ENCODE results near the gene C1orf159. TPM values are rescaled to one million over a fixed set of nuclear protein-coding genes. Genes with fewer than 3 reads are reported as not detected.
A peak's percentile ranks its signal among the peaks of the same experiment; 100 is the strongest.
"Not testable (repeated sequence)": the region's sequence is repeated elsewhere in the genome, so short reads cannot be mapped to it uniquely, and the experiment has no call there.

The C1orf159 gene
- total RNA-seq, 1 experiment from 2014 or later, result 19.1 TPM

- in situ Hi-C loops (cut with HindIII; ENCODE audit: low pct_unique_long_range_greater_than_20kb, low sequenced_read_pairs), result no loop called here
- no peak for DNase-seq (ENCODE audit: low read depth)
These were observed 50.5 kb downstream of the C1orf159 start for GRCh38 chr1:1065265-1065939.

GRCh38 chr1:1063945-1064831, 51.7 kb downstream of the C1orf159 start:
- in situ Hi-C loops (cut with HindIII; ENCODE audit: low pct_unique_long_range_greater_than_20kb, low sequenced_read_pairs), result no loop called here
- peak; percentile 94 for DNase-seq (ENCODE audit: low read depth)

- in situ Hi-C loops (cut with HindIII; ENCODE audit: low pct_unique_long_range_greater_than_20kb, low sequenced_read_pairs), result no loop called here
- no peak for DNase-seq (ENCODE audit: low read depth)
These were observed 52.5 kb downstream of the C1orf159 start for GRCh38 chr1:1063261-1063944.

GRCh38 chr1:1062348-1063163, 53.3 kb downstream of the C1orf159 start:
- in situ Hi-C loops (cut with HindIII; ENCODE audit: low pct_unique_long_range_greater_than_20kb, low sequenced_read_pairs), result no loop called here
- DNase-seq (ENCODE audit: low read depth), result no peak

GRCh38 chr1:1061682-1062345, 54.1 kb downstream of the C1orf159 start:
- DNase-seq (ENCODE audit: low read depth), result no peak
- in situ Hi-C loops (cut with HindIII; ENCODE audit: low pct_unique_long_range_greater_than_20kb, low sequenced_read_pairs), result no loop called here

GRCh38 chr1:1060281-1061000, 55.4 kb downstream of the C1orf159 start:
- DNase-seq (ENCODE audit: low read depth), result no peak
- in situ Hi-C loops (cut with HindIII; ENCODE audit: low pct_unique_long_range_greater_than_20kb, low sequenced_read_pairs), result no loop called here

GRCh38 chr1:1059494-1060280, 56.2 kb downstream of the C1orf159 start:
- in situ Hi-C loops (cut with HindIII; ENCODE audit: low pct_unique_long_range_greater_than_20kb, low sequenced_read_pairs), result no loop called here

GRCh38 chr1:1058921-1059493, 56.9 kb downstream of the C1orf159 start:
- in situ Hi-C loops (cut with HindIII; ENCODE audit: low pct_unique_long_range_greater_than_20kb, low sequenced_read_pairs), result no loop called here
- no peak for DNase-seq (ENCODE audit: low read depth)

More at GRCh38 chr1:1059494-1060280, 56.2 kb downstream of the C1orf159 start:
- peak; percentile 74 for DNase-seq (ENCODE audit: low read depth)

- in situ Hi-C loops (cut with HindIII; ENCODE audit: low pct_unique_long_range_greater_than_20kb, low sequenced_read_pairs), result no loop called here
These were observed 57.6 kb downstream of the C1orf159 start for GRCh38 chr1:1058088-1058905.

GRCh38 chr1:1057769-1058087, 58.2 kb downstream of the C1orf159 start:
- DNase-seq (ENCODE audit: low read depth); in situ Hi-C loops (cut with HindIII; ENCODE audit: low pct_unique_long_range_greater_than_20kb, low sequenced_read_pairs): not testable (repeated sequence)

More at GRCh38 chr1:1058088-1058905, 57.6 kb downstream of the C1orf159 start:
- no peak for DNase-seq (ENCODE audit: low read depth)

GRCh38 chr1:1055841-1056736, 59.8 kb downstream of the C1orf159 start:
- DNase-seq (ENCODE audit: low read depth), result no peak
- in situ Hi-C loops (cut with HindIII; ENCODE audit: low pct_unique_long_range_greater_than_20kb, low sequenced_read_pairs), result no loop called here

- in situ Hi-C loops (cut with HindIII; ENCODE audit: low pct_unique_long_range_greater_than_20kb, low sequenced_read_pairs), result no loop called here
These were observed 60.9 kb downstream of the C1orf159 start for GRCh38 chr1:1054971-1055370.

GRCh38 chr1:1054099-1054700, 61.7 kb downstream of the C1orf159 start:
- no peak for DNase-seq (ENCODE audit: low read depth)
- in situ Hi-C loops (cut with HindIII; ENCODE audit: low pct_unique_long_range_greater_than_20kb, low sequenced_read_pairs), result no loop called here

More at GRCh38 chr1:1054971-1055370, 60.9 kb downstream of the C1orf159 start:
- no peak for DNase-seq (ENCODE audit: low read depth)

GRCh38 chr1:1053682-1054081, 62.2 kb downstream of the C1orf159 start:
- DNase-seq (ENCODE audit: low read depth), result no peak
- in situ Hi-C loops (cut with HindIII; ENCODE audit: low pct_unique_long_range_greater_than_20kb, low sequenced_read_pairs), result no loop called here
